Measurements from ENCODE around the gene STRA6.

The STRA6 gene

GRCh38 chr15:74131628-74132413, 70.8 kb downstream of the STRA6 start:
- ATAC-seq (no peak), DNase-seq (no peak)
- H3K4me3 Mint-ChIP-seq, result no peak overlapping the region
- H3K36me3 Mint-ChIP-seq (ENCODE audit: low read depth), result no peaks in the 10 kb centered on the region
- H3K9me3 Mint-ChIP-seq, result no peaks in the 10 kb centered on the region
- H3K27ac Mint-ChIP-seq, result peak overlapping the region; percentile 25
- peaks cover 34% of the 10 kb centered on the region for H3K4me1 Mint-ChIP-seq
- peaks cover 92% of the 10 kb centered on the region for H3K27me3 Mint-ChIP-seq

GRCh38 chr15:74130849-74131627, 71.5 kb downstream of the STRA6 start:
- Mint-ChIP-seq H3K27ac (peak overlapping the region; percentile 35), H3K36me3 (ENCODE audit: low read depth) (no peaks in the 10 kb centered on the region), H3K9me3 (no peaks in the 10 kb centered on the region), H3K27me3 (peaks cover 88% of the 10 kb centered on the region), H3K4me3 (no peak overlapping the region), H3K4me1 (peaks cover 31% of the 10 kb centered on the region)
- DNase-seq, result no peak
- no peak for ATAC-seq

- ATAC-seq (no peak), DNase-seq (peak; percentile 8)
- no peak within 1 kb of the TSS for H3K4me3 Mint-ChIP-seq
- H3K4me1 Mint-ChIP-seq, result peaks cover 29% of the 10 kb centered on the region
- H3K9me3 Mint-ChIP-seq, result no peaks in the 10 kb centered on the region
- peaks cover 83% of the 10 kb centered on the region for H3K27me3 Mint-ChIP-seq
- H3K27ac Mint-ChIP-seq, result peak within 1 kb of the TSS; percentile 35
- no peaks in the 10 kb centered on the region for H3K36me3 Mint-ChIP-seq (ENCODE audit: low read depth)
These were observed 72.3 kb downstream of the STRA6 start, which contains the start of gene ISLR2 for GRCh38 chr15:74130155-74130848. TSS of gene ISLR2 (plus strand) at chr15:74130586. CDS start at chr15:74132755, 2,169 bp downstream.

- Mint-ChIP-seq H3K36me3 (ENCODE audit: low read depth) (no peaks in the 10 kb centered on the region), H3K4me1 (peaks cover 24% of the 10 kb centered on the region), H3K4me3 (no peak overlapping the region), H3K27me3 (peaks cover 77% of the 10 kb centered on the region), H3K27ac (no peak overlapping the region), H3K9me3 (no peaks in the 10 kb centered on the region)
- DNase-seq (peak; percentile 10), ATAC-seq (no peak)
These were observed 72.9 kb downstream of the STRA6 start for GRCh38 chr15:74129586-74130154.
